ENCODE measurements around the gene MAD1L1. TPM values are rescaled to one million over a fixed set of nuclear protein-coding genes. Genes with fewer than 3 reads are reported as not detected.

MAD1L1 gene
- total and polyA plus RNA-seq, 5 donors from 2014 or later, result 225 to 380 (median 300) TPM

DNA sequence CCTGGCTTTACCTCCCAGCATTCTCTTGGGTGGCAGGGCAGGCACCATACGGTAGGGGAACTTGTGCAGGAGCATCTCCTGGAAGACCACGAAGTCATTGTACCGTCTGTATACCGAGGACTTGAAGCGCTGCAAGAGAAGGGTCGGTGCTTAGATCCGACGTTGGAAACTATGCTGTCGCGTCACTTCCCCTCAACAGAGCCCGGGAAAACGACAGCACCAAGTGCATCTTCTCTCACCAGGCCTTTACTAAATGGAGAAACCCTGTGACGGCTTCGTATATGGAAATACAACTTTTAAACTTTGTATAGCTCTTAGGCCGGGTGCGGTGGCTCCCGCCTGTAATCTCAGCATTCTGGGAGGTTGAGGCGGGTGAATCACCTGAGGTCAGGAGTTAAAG lies 42.4 kb upstream of the MAD1L1 start:
- H3K4me3 ChIP-seq (ENCODE audit: low read depth, low read length), result no peak overlapping the region
- Mint-ChIP-seq H3K9me3 (no peaks in the 10 kb centered on the region), H3K36me3 (peaks cover 14% of the 10 kb centered on the region), H3K27ac (no peak overlapping the region), H3K4me3 (no peak overlapping the region), H3K4me1 (peaks cover 0 to 4% (median under 1%) of the 10 kb centered on the region in 4 donors), H3K27me3 (no peaks in the 10 kb centered on the region)
- no peaks in the 10 kb centered on the region for H3K27me3 ChIP-seq (ENCODE audit: control insufficient read depth, insufficient read depth, low read length)
- ATAC-seq (ENCODE audit: low read depth in 2 of 2), result no peak
- DNase-seq, result no peak
- H3K9me3 ChIP-seq (ENCODE audit: control insufficient read depth in 2 of 2, low read length in 2 of 2), result no peaks in the 10 kb centered on the region
- H3K4me1 ChIP-seq (ENCODE audit: control insufficient read depth, insufficient read depth, low read length, poor library complexity, severe bottlenecking), result no peaks in the 10 kb centered on the region
- peaks cover 4% of the 10 kb centered on the region for H3K36me3 ChIP-seq (ENCODE audit: control insufficient read depth, insufficient read depth, low read length)
- no peak overlapping the region for H3K27ac ChIP-seq (ENCODE audit: insufficient read depth, low read length, poor library complexity, severe bottlenecking)

DNA sequence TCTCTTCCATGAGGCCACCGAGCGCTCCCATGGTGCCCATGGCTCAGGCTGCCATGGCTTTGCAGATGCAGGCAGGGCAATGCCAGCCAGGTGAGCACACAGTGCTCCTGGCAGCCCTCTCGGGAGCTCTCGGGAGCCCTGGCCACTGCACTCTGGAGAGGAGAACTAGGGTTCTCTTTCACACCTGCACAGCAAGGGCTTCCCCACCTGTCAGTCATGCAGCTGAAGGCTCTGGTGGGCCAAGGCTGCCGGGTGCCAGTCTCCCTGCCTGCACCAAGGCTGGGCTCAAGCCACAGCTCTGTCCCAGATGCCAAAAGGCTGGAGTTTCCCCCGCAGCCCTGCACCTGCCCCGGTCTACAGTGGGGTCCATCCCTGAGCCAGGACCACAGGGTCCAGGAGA lies 41.9 kb upstream of the MAD1L1 start:
- Mint-ChIP-seq H3K4me3 (no peak overlapping the region), H3K4me1 (peaks cover 0 to under 1% (median 0%) of the 10 kb centered on the region in 4 donors), H3K36me3 (peaks cover 14% of the 10 kb centered on the region), H3K27me3 (no peaks in the 10 kb centered on the region), H3K9me3 (no peaks in the 10 kb centered on the region), H3K27ac (no peak overlapping the region)
- H3K4me3 ChIP-seq (ENCODE audit: low read depth, low read length), result no peak overlapping the region
- no peaks in the 10 kb centered on the region for H3K4me1 ChIP-seq (ENCODE audit: control insufficient read depth, insufficient read depth, low read length, poor library complexity, severe bottlenecking)
- H3K36me3 ChIP-seq (ENCODE audit: control insufficient read depth, insufficient read depth, low read length), result peaks cover 4% of the 10 kb centered on the region
- DNase-seq (no peak), ATAC-seq (ENCODE audit: low read depth in 2 of 2) (no peak)
- H3K9me3 ChIP-seq (ENCODE audit: control insufficient read depth in 2 of 2, low read length in 2 of 2), result no peaks in the 10 kb centered on the region
- H3K27me3 ChIP-seq (ENCODE audit: control insufficient read depth, insufficient read depth, low read length), result no peaks in the 10 kb centered on the region
- no peak overlapping the region for H3K27ac ChIP-seq (ENCODE audit: insufficient read depth, low read length, poor library complexity, severe bottlenecking)

DNA sequence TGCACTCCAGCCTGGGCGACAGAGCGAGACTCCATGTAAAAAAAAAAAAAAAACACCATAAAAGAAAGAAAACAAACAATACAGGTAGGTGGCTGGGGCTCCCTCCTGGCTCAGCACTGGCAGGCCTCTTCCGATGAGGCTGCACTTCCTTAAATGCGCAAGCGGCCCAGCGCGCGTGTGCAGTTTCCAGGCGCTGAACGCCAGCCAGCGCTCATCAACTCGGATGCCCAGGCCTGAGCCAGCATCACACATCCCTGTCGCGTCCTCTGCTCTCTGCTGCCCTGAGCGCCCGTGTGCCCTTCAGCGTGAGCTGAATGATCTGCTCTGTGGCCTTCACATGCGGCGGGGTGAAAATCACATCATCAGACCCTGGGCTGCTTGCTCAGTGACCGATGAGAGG lies 41.1 kb upstream of the MAD1L1 start:
- Histone ChIP-seq H3K27me3 (ENCODE audit: control insufficient read depth, insufficient read depth, low read length) (no peaks in the 10 kb centered on the region), H3K4me1 (ENCODE audit: control insufficient read depth, insufficient read depth, low read length, poor library complexity, severe bottlenecking) (no peaks in the 10 kb centered on the region), H3K27ac (ENCODE audit: insufficient read depth, low read length, poor library complexity, severe bottlenecking) (no peak overlapping the region), H3K4me3 (ENCODE audit: low read depth, low read length) (no peak overlapping the region), H3K36me3 (ENCODE audit: control insufficient read depth, insufficient read depth, low read length) (peaks cover 4% of the 10 kb centered on the region), H3K9me3 (ENCODE audit: control insufficient read depth in 2 of 2, low read length in 2 of 2) (no peaks in the 10 kb centered on the region)
- Mint-ChIP-seq H3K4me1 (no peaks in the 10 kb centered on the region), H3K27me3 (no peaks in the 10 kb centered on the region), H3K9me3 (no peaks in the 10 kb centered on the region), H3K4me3 (no peak overlapping the region), H3K27ac (no peak overlapping the region), H3K36me3 (peaks cover 17% of the 10 kb centered on the region)
- DNase-seq, result no peak
- no peak for ATAC-seq (ENCODE audit: low read depth in 2 of 2)

DNA sequence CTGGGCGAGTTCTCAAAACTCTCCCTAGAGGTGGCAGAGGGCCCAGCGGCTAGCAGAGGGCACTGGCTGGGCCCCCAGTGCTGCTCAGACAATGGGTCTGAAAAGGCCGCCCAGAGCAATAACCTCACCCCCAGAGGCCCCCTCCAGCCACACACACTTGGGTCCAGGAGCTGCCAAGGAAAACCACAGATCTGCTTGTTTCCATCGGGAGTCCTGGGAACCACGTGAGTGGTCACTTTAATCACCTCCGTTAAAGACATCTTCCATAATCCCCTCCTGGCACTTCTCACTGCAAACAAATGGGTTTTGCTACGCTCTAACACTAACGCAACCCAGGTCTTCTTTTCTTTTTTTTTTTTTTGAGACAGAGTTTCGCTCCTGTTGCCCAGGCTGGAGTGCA lies 39.3 kb upstream of the MAD1L1 start:
- H3K4me1 Mint-ChIP-seq, result no peaks in the 10 kb centered on the region
- Histone ChIP-seq H3K27me3 (ENCODE audit: control insufficient read depth, insufficient read depth, low read length) (no peaks in the 10 kb centered on the region), H3K9me3 (ENCODE audit: control insufficient read depth in 2 of 2, low read length in 2 of 2) (no peaks in the 10 kb centered on the region), H3K36me3 (ENCODE audit: control insufficient read depth, insufficient read depth, low read length) (peaks cover 3% of the 10 kb centered on the region), H3K4me3 (ENCODE audit: low read depth, low read length) (no peak overlapping the region), H3K27ac (ENCODE audit: insufficient read depth, low read length, poor library complexity, severe bottlenecking) (no peak overlapping the region), H3K4me1 (ENCODE audit: control insufficient read depth, insufficient read depth, low read length, poor library complexity, severe bottlenecking) (no peaks in the 10 kb centered on the region)
- H3K4me3 Mint-ChIP-seq, result no peak overlapping the region
- peaks cover 13% of the 10 kb centered on the region for H3K36me3 Mint-ChIP-seq
- DNase-seq (no peak), ATAC-seq (ENCODE audit: low read depth in 2 of 2) (no peak)
- no peaks in the 10 kb centered on the region for H3K9me3 Mint-ChIP-seq
- H3K27ac Mint-ChIP-seq, result no peak overlapping the region
- H3K27me3 Mint-ChIP-seq, result no peaks in the 10 kb centered on the region

DNA sequence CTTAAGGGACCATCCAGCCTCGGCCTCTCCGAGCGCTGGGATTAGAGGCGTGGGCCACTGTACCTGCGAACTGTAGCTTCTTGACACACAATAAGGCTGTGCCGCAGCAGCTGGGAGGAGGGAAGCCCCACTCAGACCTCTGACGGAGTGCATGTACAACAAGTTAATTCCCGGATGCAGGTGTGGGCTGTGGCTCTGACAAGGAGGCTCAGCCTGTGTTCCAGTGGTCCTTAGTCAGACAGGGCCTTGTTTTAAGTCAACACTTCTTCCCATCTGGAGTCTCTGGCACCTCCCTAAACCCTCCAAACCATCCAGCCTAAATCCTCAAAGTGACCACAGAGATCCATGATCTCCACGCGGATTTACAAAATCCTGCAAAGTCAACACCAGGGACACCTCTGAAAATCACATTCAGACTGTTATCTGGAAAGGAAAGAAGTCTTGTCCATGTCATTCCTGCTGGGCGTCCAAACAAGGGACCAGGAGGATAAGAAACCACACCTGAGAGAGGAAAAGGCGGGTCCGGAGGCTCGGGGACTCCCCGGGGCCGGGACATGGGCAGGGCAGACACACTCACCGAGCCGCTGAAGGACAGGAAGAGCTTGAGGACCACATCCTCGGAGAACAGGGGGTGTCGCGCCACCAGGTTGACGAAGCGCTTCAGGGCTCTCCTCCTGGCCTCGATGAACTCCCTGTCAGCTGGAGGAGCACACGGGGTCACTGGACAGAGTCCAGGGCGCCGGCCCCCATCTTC lies 38.7 kb upstream of the MAD1L1 start:
- ATAC-seq (ENCODE audit: low read depth in 2 of 2) (no peak), DNase-seq (no peak)
- Mint-ChIP-seq H3K36me3 (peaks cover 8% of the 10 kb centered on the region), H3K4me1 (no peaks in the 10 kb centered on the region), H3K27me3 (no peaks in the 10 kb centered on the region), H3K27ac (no peak overlapping the region), H3K9me3 (no peaks in the 10 kb centered on the region), H3K4me3 (no peak overlapping the region)
- Histone ChIP-seq H3K9me3 (ENCODE audit: control insufficient read depth in 2 of 2, low read length in 2 of 2) (no peaks in the 10 kb centered on the region), H3K4me3 (ENCODE audit: low read depth, low read length) (no peak overlapping the region), H3K27ac (ENCODE audit: insufficient read depth, low read length, poor library complexity, severe bottlenecking) (no peak overlapping the region), H3K4me1 (ENCODE audit: control insufficient read depth, insufficient read depth, low read length, poor library complexity, severe bottlenecking) (no peaks in the 10 kb centered on the region), H3K36me3 (ENCODE audit: control insufficient read depth, insufficient read depth, low read length) (no peaks in the 10 kb centered on the region), H3K27me3 (ENCODE audit: control insufficient read depth, insufficient read depth, low read length) (no peaks in the 10 kb centered on the region)

DNA sequence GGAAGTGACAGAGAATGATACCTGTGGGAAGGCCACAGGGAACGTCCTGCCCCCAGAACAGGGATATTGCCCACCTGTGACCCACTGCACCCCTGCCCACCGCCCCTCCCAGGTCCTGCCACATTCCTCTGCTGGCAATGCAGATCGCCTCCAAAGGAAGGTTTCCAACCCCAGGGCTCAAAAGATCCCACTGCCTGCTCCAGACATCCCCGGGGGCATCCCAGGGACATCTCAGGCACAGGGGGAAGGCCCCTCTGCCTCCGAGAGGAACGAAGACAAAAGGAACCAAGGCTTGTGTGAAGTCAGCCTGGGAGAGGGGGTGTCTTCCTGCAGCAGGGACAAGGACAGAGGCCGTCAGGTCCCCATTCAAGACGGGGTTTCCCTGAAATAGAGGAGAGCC lies 37.8 kb upstream of the MAD1L1 start:
- Mint-ChIP-seq H3K4me3 (no peak overlapping the region), H3K27ac (no peak overlapping the region), H3K27me3 (no peaks in the 10 kb centered on the region), H3K9me3 (no peaks in the 10 kb centered on the region), H3K36me3 (peaks cover 8% of the 10 kb centered on the region), H3K4me1 (no peaks in the 10 kb centered on the region)
- Histone ChIP-seq H3K9me3 (ENCODE audit: control insufficient read depth in 2 of 2, low read length in 2 of 2) (no peaks in the 10 kb centered on the region), H3K27me3 (ENCODE audit: control insufficient read depth, insufficient read depth, low read length) (no peaks in the 10 kb centered on the region), H3K36me3 (ENCODE audit: control insufficient read depth, insufficient read depth, low read length) (no peaks in the 10 kb centered on the region), H3K4me1 (ENCODE audit: control insufficient read depth, insufficient read depth, low read length, poor library complexity, severe bottlenecking) (no peaks in the 10 kb centered on the region), H3K4me3 (ENCODE audit: low read depth, low read length) (no peak overlapping the region), H3K27ac (ENCODE audit: insufficient read depth, low read length, poor library complexity, severe bottlenecking) (no peak overlapping the region)
- DNase-seq, result no peak
- ATAC-seq (ENCODE audit: low read depth in 2 of 2), result no peak

DNA sequence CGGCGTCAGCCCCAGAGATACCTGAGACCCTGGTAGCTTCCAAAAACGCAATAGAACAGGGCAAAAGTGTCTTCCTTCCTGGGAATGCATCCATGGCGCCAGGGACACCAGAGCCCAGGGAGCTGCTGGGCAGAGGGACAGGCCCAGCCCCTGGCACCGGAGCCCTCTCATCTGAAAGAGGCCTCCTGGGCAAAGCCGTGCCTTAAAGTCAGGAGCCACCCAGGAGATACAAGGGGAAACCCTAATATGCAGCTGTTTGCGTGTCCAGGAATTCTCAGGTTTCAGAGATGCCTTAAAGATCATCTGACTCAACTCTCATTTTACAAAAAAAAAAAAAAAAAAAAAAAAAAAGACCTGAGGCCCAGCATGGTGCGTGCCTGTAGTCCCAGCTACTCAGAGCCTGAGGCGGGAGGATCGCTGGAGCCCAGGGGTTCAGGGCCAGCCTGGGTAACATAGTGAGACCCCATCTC lies 37.3 kb upstream of the MAD1L1 start:
- H3K4me1 ChIP-seq (ENCODE audit: control insufficient read depth, insufficient read depth, low read length, poor library complexity, severe bottlenecking), result no peaks in the 10 kb centered on the region
- ATAC-seq (ENCODE audit: low read depth in 2 of 2) (no peak), DNase-seq (no peak)
- H3K27ac Mint-ChIP-seq, result no peak overlapping the region
- H3K4me3 ChIP-seq (ENCODE audit: low read depth, low read length), result no peak overlapping the region
- no peaks in the 10 kb centered on the region for H3K9me3 ChIP-seq (ENCODE audit: control insufficient read depth in 2 of 2, low read length in 2 of 2)
- H3K4me3 Mint-ChIP-seq, result no peak overlapping the region
- H3K36me3 Mint-ChIP-seq, result peaks cover 8% of the 10 kb centered on the region
- H3K4me1 Mint-ChIP-seq, result no peaks in the 10 kb centered on the region
- no peaks in the 10 kb centered on the region for H3K9me3 Mint-ChIP-seq
- no peaks in the 10 kb centered on the region for H3K27me3 Mint-ChIP-seq
- H3K36me3 ChIP-seq (ENCODE audit: control insufficient read depth, insufficient read depth, low read length), result no peaks in the 10 kb centered on the region
- H3K27me3 ChIP-seq (ENCODE audit: control insufficient read depth, insufficient read depth, low read length), result no peaks in the 10 kb centered on the region
- no peak overlapping the region for H3K27ac ChIP-seq (ENCODE audit: insufficient read depth, low read length, poor library complexity, severe bottlenecking)
